GM19452 (cell line): Measurements from ENCODE around the gene FAM110D.

Experiments used
- ATAC-seq: cut with Tn5 transposase; IDR thresholded peaks from one replicate; pipeline ENCODE4 v1.9.1; 2021; ENCODE audit not compliant: unreplicated experiment

FAM110D gene

DNA sequence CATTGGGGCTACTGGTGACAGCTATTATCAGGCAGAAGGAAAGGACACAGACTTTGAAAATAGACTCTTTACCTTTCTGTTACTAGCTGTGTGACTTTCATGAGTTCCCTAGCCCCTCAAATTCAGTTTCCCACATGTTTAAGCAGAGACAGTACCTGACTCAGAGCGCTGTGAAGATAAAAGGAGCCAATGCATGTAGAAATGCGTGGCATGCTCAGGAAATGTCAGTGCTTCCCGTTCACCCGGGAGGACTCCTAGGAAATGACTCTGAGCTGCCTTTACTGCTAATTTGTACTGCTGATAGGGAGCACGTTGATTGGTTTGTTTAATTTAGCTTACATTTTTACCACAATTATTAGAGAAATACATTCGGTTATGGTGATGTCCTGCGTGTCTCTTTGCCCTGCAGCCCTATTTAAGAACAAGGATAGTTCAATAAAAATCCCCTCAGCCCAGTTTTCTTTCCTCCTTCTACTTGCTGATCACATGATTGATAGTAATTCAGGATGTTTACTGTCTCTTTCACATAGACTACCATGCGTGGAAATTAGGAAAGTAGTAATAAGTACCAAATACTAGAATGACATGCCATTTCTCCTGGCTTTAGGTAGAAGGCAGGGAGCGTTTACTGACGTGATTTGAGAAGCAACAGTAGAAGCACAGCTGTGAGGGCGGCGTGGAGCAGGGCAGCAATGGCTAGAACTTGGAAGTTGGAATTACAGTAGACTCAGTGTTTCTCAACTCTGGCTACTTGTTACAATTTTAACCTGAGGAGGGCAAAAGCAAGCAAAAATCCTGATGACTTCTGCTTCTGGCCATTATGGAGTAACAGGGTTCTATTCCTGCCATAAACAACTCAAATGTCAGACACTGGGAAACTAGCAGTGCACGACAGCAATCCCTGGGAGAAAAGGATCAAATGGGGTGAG, 31.4 kb upstream of the FAM110D start:
- no peak for ATAC-seq

DNA sequence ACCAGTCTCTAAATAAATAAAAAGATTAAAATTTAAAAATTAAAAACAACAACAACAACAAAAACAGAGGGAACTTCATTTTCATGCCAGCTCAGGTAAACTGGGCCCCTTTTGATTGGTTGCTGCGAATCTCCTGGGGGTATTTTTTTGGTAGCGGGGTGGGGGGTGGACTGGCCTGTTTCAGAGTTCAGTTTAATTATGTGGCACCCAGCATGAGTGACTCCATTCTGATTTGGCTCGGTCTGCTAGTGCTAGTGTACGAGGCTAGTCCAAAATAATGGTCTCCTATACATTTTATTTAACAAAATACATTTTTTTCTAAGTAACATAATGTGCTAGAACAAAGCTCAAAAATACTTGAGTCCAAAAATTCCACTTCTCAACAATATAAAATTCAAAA, 29.1 kb upstream of the FAM110D start:
- ATAC-seq: no peak

DNA sequence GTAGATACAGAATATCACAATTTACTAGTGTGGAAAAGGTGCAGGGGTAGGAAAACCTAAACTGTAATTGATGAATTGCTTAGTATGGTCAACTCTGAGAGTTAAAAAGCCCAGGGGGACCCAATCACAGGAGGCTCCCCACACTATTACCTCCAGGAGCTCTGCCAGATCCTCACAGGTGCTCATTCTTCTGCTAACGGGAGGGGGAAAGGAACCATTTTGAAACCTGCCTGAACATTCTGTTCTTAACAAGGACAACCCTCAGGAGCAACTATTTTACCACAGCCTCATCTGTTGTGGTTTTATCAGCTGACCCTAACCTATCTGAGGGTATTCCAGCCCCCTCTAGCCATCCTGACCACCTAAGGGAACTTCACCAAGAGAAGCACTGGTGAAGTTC, 28.2 kb upstream of the FAM110D start:
- ATAC-seq: no peak

DNA sequence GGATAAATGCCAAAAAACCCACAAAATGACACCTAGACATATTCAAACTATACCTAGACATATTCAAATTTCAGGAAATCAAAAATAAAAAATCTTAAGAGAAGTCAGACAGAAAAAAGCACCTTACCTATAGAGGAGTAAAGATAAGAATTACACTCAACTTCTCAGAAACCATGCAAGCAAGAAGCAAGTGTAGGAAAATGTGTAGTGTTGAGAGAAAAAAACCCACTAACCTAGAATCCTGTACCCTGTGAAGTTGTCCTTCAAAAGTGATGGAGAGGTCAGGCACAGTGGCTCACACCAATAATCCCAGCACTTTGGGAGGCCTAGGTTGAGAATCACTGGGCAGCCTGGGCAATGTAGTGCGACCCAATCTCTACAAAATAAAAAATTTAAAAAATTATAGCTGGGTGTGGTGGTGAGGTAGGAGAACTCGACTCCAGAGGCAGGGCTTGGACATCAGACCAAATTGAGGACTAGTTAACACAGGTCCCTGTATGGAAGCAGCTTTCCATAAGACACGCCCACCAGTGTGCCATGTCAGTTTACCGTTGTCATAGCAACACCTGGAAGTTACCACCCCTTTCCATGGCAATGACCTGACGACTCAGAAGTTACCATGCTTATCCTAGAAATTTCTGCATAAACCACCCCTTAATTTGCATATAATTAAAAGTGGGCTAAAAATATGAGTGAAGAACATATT, 26.6 kb upstream of the FAM110D start:
- ATAC-seq: no peak

DNA sequence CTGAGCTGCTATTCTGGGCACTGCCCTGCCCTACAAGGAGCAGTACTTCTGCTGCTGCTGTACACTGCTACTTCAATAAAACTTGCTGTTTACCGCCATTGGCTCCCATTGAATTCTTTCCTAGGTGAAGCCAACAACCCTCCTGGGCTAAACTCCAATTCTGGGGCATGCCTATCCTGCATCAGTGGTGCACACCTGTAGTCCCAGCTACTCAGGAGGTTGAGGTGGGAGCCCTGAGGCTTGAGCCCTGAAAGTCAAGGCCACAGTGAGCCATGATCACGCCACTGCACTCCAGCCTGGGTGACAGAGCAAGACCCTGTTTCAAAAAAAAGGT, 26.1 kb upstream of the FAM110D start:
- no peak for ATAC-seq

DNA sequence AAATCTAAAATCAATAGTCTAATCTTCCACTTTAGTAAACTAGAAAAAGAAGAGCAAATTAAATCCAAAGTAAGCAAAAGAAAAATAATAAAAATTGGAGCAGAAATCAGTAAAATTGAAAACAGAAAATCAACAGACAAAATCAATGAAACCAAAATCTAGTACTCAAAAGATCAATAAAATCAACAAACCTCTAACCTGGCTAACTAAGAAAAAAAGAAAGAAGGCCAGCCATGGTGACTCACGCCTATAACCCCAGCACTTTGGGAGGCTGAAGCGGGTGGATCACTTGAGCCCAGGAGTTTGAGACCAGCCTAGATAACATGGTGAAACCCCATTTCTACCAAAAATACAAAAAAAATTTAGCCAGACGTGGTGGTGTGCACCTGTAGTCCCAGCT, 24.4 kb upstream of the FAM110D start:
- no peak for ATAC-seq

DNA sequence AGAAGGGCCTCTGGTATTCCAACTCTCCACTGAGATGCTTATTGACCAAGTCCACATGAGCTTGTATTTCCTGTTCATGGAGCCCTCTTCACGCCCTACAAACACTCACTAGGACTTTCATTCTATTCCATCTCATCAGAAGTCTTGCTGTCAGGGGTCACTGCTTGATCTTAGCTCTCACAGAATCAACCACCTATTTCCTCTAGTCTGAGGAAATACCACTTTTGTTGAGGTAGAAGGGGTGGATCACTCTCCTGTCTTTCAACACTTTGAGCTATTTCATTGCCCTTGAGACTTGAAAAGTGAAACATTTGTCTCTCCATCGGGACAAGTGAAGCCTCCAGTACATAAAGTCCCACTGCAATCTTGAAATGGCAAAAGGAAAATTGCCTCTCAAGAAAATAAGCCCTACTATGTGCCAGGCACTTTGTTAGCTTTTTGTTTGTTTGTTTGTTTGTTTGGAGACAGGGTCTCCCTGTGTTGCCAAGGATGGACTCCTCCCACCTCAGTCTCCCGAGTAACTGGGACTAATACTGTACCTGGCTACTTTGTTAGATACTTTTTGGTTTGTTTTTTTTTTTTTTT, 19.8 kb upstream of the FAM110D start:
- no peak for ATAC-seq

DNA sequence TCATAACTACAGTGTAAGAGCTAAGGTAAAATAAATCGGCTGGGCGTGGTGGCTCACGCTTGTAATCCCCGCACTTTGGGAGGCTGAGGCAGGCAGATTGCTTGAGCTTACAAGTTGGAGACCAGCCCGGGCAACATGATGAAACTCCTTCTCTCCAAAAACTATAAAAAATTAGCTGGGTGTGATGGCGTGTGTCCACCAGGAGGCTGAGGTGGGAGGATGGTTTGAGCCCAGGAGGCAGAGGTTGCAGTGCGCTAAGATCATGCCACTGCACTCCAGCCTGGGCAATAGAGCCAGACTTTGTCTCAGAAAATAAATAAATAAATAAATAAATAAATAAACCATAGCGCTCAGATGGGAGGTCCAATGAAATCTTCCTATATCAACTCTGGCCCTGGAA, 16.7 kb upstream of the FAM110D start:
- no peak for ATAC-seq

DNA sequence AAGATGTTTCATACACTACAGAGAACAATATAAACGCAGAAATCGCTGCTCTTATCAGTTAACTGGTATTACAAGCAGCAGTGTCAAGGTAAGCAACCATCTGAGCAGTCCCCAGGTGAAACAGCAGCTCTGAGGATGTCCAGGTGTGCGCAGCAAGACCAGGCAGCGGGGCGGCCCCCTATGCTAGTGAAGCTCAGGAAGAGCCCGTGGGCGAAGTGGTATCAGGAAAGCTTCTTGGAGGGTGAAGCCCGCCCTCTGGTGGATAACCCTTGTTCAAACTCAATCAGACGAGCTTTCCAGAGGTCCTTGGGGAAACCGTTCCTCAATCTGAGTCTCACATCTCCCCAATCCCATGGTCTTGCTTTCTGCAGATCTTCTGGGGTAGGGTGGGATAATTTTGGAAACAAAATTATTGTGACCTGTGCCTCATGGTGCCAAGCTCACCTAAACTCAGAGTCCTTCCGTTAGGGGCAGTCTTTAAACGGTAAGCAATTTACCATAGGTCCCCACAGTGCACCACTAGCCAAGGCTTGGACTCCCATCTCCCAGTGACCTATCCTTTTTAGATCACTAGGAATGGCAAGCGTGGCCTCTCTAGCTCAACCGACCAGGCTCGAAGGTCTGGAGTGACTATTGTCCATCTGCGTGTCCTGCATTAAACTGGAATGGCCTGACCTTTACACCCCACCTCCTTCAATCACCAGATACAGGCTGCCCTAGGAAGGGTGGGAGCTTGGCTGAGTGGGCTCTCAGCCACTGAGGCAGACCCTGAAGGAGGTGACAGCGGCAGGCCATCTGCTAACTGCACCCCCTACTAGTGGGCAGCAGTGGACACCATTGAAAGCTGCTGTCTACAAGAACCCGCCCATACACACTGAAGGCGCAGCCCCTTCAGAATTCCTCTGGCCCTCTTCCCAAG, 13.6 kb upstream of the FAM110D start:
- ATAC-seq: no peak

DNA sequence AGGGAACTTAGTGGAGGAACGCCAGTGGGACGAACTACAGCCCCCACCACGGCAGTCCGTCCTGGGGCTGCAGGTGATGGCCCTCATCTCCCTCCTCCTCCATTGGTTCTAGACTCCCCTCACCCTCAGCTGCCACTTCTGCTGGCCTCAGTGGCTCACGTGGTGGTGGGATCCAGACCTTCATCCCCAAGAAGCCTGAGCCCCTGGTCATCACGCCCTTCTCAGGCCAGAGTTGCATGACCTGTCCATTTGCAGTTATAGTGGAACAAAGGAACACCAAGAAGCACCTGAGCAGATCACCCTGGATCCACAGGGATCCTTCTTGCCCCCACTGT, 13.0 kb upstream of the FAM110D start:
- ATAC-seq: no peak

DNA sequence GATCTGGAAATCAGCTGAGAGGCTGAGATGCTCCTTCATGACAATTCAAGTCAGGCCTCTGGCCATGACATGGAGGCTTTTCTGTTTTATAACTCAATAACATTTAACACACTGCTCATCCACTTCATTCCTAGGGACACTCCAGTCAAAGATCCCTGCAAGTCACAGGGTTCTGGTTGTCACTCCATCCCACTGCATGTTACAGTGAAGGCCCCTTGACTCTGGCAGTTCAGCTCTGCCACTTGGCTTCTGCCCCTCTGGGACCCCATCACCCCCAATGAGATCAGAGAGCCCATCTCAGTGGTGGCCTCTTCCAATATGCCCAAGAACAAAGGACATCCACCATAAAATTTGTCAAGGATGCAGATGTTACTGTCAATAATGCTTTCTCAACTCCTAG, 10.0 kb upstream of the FAM110D start:
- no peak for ATAC-seq

DNA sequence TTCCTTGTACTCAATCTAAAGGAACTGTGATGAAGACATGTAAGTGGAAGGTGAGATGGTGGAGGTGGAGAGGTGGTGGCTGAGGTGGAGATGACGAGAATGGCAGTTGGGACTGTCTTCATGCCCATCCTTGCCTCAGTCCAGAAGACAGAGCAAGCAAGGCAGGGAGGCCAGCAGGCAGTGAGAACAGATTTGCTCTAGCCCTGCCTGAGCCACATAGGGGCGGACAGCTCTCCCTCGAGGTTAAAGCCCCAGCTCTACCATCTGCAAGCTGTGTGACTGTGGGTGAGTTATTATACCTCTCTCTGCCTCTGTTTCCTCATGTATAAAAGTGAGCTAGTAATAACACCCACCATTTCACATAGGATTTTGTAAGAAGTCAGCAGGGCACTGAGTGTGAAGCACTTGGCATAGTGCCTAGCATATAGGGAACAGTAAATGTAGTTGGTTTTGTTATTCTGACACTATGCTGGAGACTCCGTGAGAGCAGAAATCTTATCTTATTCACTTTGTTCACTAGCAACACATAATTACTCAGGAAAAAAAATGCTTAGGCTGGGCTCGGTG, 4.8 kb upstream of the FAM110D start:
- no peak for ATAC-seq

DNA sequence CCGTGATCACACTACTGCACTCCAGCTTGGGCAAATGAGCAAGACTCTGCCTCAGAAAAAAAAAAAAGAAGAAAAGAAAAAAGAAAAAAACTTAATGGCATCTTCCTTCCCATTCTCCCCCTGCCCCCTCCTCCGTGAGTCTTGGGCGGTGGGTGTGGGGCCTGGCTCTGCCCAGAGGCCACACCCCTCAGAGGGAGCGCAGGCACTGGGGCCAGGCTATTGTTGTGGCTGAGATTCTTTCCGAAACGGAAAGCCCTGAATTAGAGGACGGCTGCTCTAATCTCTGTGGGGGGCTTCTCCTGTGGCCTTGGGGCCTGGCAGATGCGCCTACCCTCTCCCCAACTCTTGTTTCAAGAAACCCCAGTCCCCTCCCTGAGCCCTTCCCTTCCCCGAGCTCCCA, 4.1 kb upstream of the FAM110D start:
- ATAC-seq: no peak

DNA sequence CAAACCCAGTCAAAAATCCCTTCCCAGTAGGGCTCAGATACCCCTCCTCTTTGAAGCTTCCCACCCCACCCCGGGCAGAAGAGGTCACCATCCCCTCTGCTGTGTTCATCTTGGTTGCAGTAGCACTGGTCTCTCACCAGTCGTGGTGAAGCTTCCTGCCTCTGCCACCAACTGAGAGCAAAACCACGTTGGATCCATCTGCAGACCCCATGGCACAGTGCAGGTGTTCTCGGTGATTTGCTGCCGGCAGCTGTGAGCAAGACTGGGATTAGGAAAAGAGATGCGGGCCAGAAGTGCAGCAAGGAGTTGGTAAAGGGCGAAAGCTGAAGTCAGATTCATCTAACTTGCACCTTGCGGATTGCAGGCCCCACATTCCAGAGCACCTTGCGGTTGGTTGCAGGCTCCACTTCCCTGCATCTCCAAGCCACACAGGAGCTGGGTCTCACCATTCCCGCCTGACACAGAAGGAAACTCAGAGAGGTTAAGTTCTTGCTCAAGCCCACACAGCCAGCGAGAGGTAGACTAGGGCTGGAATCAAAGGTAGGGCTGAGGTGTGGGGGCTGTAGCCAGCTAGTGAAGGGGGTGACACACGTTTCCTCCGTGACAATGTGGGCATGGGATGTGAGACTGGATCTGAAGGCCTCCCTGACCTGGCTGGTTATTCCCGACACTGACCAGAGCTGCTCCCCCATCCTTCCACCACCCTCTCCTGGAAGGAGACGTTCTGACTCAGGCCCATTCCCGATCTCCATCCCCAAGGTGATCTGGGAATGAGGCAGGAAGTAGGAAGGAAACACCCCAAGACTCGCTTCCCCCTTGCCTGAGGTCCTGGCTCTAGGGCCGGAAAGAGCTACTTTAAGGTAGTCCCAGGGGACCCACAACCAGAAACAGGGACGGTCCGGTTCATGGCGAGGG, 3.3 kb upstream of the FAM110D start:
- no peak for ATAC-seq

DNA sequence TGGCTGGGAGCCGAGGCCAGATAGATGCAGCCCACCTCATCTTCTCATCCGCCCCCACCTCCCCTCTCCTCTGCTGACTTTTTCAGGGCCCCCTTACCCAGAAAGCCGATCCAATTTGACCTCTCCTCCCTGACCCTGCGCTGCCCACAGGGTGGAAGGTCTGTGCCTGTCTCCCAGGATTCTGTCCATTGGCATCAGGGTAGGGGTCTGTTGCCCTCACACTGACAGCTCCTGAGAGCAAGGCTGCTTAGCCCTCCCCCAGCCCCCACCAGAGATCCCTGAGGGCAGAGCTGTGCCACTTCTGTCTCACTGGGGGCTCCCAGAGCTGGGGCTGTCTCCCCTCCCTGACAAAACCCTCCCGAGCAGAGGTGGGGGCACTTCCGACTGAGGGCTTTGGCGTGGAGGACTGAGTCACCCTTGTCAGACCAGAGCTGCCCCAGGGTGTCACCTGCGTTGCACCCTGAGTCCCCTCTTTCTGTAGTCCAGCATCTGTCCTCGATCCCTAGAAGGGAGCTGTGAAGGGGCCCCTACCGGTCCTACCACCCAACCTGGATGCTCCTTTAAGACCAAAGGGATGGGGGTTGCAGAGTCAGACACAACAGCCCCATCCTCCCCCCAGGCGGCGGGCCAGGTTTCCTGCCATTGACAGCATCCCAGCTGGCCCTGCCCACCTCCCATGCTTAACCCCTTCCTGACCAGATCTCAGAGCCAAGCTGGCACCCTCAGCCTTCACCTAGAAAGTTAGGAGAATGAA, 2.4 kb upstream of the FAM110D start:
- ATAC-seq: no peak

DNA sequence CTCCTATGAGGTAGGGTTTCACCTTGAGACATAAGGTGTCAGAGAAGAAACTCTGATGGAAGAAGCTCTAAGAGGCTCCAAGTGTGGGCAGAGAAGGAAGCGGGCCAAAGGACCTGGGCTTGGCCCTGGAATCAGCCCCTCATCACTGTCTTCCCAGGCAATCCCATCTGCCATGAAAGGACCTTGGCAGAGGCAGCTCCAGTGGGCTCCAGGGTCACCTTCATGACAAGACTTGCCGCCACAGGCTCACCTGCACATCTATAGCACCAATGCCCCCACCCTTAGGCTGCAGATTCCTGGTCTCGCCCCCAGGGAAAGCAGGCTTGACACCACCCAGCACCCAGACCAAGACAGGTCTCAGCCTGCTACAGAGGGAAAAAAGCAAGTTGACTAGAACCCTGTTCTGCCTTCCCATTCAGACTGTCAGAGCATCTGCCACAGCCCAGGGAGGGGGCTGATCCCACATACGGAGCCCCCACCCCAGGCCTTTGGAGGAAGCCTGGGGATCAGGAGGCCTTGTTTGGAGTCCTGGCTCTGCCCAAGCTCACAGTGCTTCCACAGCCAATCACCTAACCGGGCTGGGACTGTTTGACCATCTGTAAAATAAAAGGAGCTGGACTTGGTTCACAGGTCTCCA, 490 bp upstream of the FAM110D start:
- ATAC-seq: no peak

DNA sequence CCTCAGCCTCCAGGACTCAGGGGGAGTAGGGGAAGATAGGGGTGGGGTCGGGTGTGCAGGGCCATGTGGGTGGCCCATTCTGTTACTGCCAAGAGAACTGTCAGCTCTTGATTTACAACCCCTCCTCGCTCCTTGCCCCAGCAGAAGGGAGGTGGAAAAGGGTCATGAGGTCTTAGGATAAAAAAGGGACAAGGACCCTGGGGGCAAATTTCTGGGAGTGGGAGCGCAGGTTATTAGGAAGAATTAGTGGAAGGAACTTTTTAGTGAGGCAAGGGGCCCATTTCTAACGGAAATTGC, 812 bp downstream of the FAM110D start:
- no peak for ATAC-seq

DNA sequence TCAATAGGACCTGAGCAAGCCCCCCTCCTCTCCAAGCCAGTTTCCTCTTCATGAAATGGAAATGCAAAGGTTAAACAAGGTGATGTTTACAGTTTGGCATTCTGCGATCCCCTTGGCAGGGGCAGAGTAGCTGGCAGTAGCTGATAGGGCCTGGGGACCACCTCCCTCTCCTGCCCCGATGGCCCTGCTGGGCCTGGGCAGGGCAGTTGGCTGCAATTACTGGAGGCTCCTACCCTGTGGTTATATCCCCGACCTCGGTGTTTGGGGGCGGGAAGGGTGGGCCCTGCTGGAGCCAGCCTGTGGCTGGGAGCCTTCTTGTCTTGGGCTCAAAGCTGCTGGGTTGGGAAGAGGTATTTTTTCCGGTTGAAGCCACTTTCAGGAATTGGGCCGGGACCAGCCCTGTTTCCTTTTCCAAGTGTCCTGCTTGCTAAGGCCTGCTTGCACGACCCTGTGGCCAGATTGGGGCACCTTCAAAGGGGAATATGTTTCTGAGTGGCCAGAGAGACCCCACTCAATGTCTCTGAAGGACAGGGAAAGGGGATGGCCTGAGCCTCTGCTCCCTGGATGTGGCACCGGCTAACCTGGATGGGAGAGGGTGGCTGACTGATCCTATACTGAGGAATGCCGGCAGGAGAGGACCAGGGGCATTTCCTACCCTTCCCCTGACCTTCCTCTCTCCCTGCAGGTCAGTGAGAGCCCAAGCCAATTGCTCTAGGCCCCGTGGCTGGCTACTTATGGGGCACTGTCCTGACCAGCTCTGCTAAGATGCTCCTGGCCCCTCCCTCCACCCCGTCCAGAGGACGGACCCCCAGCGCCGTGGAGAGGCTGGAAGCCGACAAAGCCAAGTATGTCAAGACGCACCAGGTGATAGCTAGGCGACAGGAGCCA, 1.9 kb downstream of the FAM110D start:
- no peak for ATAC-seq
